GM18868 (cell line): Measurements from ENCODE around the gene BTRC.
"Not testable (repeated sequence)": the region's sequence is repeated elsewhere in the genome, so short reads cannot be mapped to it uniquely, and the experiment has no call there.

ENCODE experiments used
- ATAC-seq: cut with Tn5 transposase; IDR thresholded peaks from one replicate; pipeline ENCODE4 v1.9.1; 2021; ENCODE audit warnings: mild to moderate bottlenecking, moderate library complexity; ENCODE audit not compliant: unreplicated experiment

Gene BTRC

DNA sequence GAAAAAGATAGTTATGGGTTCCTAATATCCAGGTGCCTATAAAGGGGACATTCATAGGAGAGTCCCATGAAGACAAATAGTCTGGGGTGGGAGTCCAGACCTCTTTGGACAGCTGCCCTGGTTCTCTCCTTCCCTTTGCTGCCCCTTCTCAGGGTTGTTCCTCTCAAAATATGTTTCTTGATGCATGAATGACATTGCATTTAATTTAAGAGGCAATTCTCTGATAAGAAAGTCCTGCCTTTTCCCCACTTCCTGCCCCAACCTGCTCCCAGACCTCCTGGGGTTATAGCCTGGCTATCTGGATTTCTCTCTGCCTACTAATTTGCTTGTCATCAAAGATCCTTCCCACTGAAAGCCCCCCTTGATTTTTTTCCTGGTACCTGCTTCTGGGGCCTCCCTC is 12.5 kb upstream of the BTRC start:
- no peak for ATAC-seq

DNA sequence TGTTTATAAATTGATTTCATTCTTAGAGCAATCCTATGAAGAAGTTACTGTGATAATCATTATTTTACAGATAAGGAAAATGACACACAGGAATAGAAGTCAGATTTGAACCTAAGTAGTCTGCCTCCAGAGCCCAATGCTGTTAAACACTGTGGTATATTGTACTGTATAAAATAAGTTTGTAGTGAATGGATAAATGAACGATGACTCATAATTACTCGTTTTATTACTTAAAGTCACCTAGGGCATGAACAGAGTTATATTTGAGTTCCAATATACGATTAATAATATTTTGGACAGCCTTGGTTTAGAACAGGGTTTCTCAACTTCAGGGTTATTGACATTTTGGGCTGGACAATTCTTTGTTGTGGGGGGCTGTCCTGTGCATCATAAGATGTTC is 7.8 kb upstream of the BTRC start:
- no peak for ATAC-seq

DNA sequence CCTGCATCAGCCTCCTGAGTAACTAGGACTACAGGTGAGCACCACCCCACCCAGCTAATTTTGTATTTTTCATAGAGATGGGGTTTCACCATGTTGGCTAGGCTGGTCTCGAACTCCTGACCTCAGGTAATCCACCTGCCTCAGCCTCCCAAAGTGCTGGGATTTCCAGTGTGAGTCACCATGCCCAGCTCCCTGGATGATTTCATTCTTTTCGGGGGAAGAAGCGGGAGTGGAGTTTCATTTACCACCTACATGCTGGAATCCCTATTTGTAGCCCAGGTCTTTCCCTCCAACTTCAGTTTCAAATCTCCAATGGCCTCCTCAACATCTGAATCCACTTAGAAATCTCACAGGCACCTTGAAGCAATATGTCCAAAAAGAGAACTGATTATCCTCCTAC is 2.9 kb upstream of the BTRC start:
- ATAC-seq: no peak

DNA sequence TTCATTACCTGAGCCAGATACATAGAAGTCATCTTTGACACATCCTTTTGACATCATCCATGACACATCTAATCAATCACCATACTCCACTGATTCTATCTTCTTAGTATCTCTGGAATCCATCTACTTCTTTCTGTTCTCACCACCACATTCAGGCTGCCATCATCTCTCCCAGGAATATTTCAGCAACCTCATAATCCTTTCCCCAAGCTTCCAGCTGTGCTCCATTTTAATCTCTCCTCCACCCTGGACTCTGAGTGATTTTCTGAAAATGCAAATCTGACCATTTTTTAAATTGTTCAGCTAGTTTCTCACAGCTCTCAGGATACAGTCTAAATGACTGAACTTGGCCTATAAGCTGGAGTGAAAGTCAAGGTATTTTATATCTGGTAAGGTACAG is 2.5 kb upstream of the BTRC start:
- no peak for ATAC-seq

- ATAC-seq: not testable (repeated sequence)
Measured at GRCh38 chr10:101352857-101353256, 1.1 kb upstream of the BTRC start.

DNA sequence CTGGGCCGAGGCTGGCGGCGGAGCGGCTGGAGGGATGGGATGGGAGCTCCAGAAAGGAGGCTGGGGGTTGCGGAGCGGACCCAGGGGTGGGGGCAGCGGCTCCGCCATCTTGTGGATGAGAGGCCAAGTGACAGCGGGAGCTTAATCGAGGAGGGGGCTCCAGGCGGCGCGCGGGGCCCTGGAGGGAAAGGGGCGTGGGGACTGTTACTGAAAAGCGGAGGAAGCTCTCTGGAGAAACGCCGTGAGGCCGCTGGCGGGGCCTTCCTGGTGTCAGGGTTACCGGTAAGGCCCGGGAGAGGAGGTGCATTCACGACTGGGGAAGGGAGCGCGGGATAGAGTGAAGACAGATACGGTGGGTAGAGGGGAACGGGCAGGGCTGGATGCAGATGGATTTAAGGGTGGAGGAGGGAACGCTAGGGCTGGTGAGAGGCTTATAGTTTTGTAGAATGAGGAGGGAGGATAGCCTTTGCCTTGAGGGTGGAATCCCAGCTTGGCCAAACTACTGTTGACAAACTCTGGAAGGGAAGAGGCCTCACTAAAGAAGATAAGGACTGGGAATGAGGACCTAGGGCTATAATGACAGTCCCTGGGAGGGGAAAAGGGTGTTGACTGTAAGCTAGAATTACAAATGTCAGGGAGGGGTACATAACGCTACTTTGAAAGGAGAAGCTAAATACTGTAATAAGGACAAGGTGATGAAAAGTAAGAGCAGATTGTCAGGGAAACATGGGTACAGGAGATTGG is 535 bp downstream of the BTRC start:
- ATAC-seq: peak; percentile 16

DNA sequence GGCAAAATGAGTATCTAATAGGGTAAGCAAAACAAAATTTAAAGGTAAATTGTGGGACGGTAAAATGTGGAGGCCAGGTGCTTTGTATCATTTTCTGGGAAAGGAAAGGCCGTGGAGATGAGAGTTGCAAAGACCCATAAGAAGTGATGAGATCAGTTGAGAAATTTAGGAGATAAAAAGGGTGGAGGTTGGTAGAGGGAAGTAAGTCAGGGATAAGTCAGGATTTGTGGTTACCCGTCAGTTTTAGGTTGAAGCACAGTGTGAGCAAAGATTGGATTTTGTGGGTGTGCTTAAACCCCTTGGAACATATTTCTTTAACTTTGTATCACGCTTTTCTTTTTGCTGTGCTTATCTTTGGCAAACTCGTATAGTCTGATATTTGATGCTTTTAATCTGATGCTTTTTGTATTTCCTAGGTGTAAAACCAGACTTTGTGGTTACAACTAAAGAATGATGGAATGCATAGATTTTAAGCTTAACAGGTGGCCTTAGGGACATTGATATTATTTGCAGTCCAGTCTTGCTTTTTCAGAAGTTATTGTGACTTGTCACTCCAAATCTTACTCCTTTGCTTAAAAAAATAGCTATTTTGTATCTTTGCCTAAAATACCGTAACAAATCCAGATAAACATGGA is 1.2 kb downstream of the BTRC start:
- ATAC-seq: no peak

GRCh38 chr10:101356132-101356531 is 2.2 kb downstream of the BTRC start:
- ATAC-seq: no peak

DNA sequence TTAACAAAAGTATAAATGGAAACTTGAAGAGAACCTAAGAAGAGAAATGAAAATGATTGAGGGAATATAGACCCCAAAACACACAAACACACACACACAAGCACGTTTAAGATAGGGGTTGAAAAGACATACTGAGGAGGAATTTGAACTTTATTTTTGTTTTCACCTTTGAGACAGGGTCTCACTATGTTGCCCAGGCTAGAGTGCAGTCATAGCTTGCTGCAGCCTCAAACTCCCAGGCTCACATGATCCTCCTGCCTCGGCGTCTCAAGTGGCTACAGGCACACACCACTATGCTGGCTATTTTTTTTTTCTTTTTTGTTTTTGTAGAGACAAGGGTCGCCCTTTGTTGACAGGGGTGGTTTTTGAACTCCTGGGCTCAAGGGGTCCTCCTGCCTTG is 4.0 kb downstream of the BTRC start:
- ATAC-seq: no peak

GRCh38 chr10:101358706-101359300 is 4.8 kb downstream of the BTRC start:
- ATAC-seq: no peak

- not testable (repeated sequence) for ATAC-seq
Measured at GRCh38 chr10:101360090-101360489, 6.1 kb downstream of the BTRC start.

- ATAC-seq: not testable (repeated sequence)
Measured at GRCh38 chr10:101360841-101361240, 6.9 kb downstream of the BTRC start.

- no peak for ATAC-seq
Measured at GRCh38 chr10:101363850-101364400, 10.0 kb downstream of the BTRC start.

DNA sequence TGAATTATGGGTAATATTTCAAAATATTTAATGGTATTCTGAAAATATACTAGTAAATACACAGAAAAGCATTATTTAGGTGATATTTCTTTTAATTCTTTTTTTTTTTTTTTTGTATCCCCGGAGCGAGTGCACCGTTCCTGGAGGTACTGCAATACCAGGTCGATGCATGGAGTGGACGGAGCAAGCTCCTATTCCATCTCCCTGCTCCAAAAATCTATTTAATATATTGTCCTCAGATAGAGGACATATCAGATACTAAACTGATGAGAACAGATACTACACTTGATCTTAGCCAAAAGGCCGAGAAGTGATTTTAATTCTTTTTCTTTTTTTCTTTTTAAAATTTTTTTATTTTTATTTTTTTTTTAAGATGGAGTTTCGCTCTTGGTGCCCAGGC is 10.8 kb downstream of the BTRC start:
- ATAC-seq: no peak

- no peak for ATAC-seq
Measured at GRCh38 chr10:101367569-101368453, 13.8 kb downstream of the BTRC start.

DNA sequence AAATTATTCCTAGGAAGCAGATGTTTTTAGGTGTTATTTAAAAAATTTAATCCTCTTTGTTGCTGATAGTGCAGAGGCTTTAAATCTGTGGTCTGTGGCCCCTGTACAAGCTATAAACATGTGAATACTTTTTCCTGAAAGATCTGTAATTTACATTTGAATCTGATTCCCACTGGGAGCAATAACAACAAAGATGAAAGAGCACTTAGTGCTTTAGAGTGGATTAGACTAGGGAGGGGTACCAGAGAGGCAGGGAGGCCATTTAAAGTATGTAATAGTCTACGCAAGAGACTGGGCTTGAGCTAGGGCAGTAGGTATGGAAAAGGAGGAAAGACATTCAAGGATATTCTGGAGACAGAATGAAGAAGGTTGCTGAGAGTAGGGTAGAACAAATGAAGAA is 19.1 kb downstream of the BTRC start:
- ATAC-seq: no peak

GRCh38 chr10:101373993-101374392 is 20.0 kb downstream of the BTRC start:
- ATAC-seq: not testable (repeated sequence)

GRCh38 chr10:101375076-101375475 is 21.1 kb downstream of the BTRC start:
- ATAC-seq: no peak

DNA sequence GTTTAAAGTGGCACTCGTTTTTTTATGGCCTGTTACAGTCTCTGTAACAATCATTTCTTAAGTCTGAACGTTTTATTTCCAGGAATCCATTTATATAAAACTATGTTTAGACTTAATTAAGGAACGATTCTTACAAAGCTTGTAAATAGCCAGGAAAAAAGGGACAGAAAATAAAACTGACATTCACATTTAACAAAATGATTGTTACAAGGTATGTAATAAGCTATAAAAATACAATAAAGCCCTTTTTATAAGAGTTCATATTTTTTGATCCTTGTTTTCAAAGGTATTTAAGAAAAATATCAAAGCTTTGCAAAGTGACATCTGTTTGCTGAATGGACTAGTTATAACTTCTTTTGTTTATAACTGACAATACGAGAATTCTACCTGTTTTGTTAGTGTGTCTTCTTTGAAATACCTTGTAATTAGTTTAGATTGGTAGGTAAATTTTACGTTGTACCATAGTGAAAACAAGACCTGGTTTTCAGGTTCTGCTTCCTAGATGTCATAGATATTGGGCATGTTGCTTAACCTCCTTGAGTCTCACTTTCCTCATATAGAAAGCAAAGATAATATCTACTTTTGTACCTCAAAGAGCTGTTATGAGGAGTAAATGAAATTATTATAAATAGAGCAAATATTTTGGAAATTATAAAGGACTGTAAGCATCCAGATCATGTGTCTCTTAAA is 25.8 kb downstream of the BTRC start:
- no peak for ATAC-seq

- ATAC-seq: no peak
Measured at GRCh38 chr10:101380353-101381017, 26.5 kb downstream of the BTRC start.
